HCT116 (cell line): ENCODE data around the gene TXNDC15. TPM values are rescaled to one million over a fixed set of nuclear protein-coding genes. Genes with fewer than 3 reads are reported as not detected.

ENCODE experiments used
- ATAC-seq: fragments of 200-7000 bp; cut with Tn5 transposase; 2 replicates; pipeline ENCODE4 v1.9.1; 2020; ENCODE audit warnings: mild to moderate bottlenecking, moderate library complexity
- BruUV-seq: library from RNA; stranded (reverse); fragments of 400-500 nt; replicated peaks from 2 replicates; lab custom pipeline; 2021; lab: Mats Ljungman, UMichigan
- CTCF ChIA-PET: fragments of 300-600 bp; sonication (Branson Sonifier 250); formaldehyde crosslinking; loops from one replicate; lab custom pipeline; 2021; ENCODE audit warnings: antibody characterized with exemption; lab: Charles Lee
- POLR2A ChIA-PET: fragments of 300-600, 350-600 bp; sonication (Branson Sonifier 250); formaldehyde crosslinking; loops from one replicate; lab custom pipeline; 2021; ENCODE audit warnings: antibody characterized with exemption; lab: Charles Lee
- RAD21 ChIA-PET, 2 experiments: fragments of 300-600 bp; sonication (Branson Sonifier 250); formaldehyde crosslinking; loops; one replicate each; lab custom pipeline; 2023; ENCODE audit warnings: low total read pairs in 2 of 2; ENCODE audit not compliant: uncharacterized antibody in 2 of 2, unreplicated experiment in 2 of 2, low non-redundant PET in 1 of 2; lab: Charles Lee
- DNase-seq: peaks from one replicate; pipeline ENCODE4 v3.0.0-alpha.2; 2010; ENCODE audit warnings: low read depth, low spot score
- H2AFZ ChIP-seq: fragments of 200-600 bp; shearing (Covaris generic), sonication (generic); 2 replicates; pipeline ENCODE4 v1.6.1; 2017; ENCODE audit warnings: low read depth, mixed run types, mixed read lengths, antibody characterized with exemption, low read length; ENCODE audit not compliant: poor library complexity, severe bottlenecking
- H3K27ac ChIP-seq: 2 replicates; pipeline ENCODE4 v1.5.1; 2012; ENCODE audit warnings: low read depth, low read length
- H3K27me3 ChIP-seq: fragments of 200-600 bp; sonication (generic); 2 replicates; pipeline ENCODE4 v1.6.1; 2016; ENCODE audit warnings: mixed run types, low read length, mixed read lengths; ENCODE audit not compliant: insufficient read depth
- H3K36me3 ChIP-seq, 2 experiments: fragments of 200-500 bp in 1 of 2; fragments of 200-600 bp in 1 of 2; sonication (Bioruptor generic) in 1 of 2; sonication (generic) in 1 of 2; 2 replicates each; pipeline versions ENCODE4 v1.5.1 to v1.6.1; 2014 to 2016; ENCODE audit warnings: low read length in 2 of 2, inconsistent platforms in 1 of 2, mixed read lengths in 1 of 2, mixed run types in 1 of 2; ENCODE audit not compliant: insufficient read depth in 2 of 2, control insufficient read depth in 1 of 2
- H3K4me1 ChIP-seq, 2 experiments: fragments of 200-600 bp in 1 of 2; sonication (generic) in 1 of 2; 2 replicates each; pipeline versions ENCODE4 v1.5.1 to v1.6.1; 2012 to 2017; ENCODE audit warnings: low read length in 2 of 2, inconsistent platforms in 1 of 2, mild to moderate bottlenecking in 1 of 2, mixed read lengths in 1 of 2, mixed run types in 1 of 2, moderate library complexity in 1 of 2; ENCODE audit not compliant: insufficient read depth in 2 of 2, control insufficient read depth in 1 of 2
- H3K4me2 ChIP-seq: fragments of 200-600 bp; sonication (generic); 2 replicates; pipeline ENCODE4 v1.6.1; 2017; ENCODE audit warnings: mixed run types, low read length, mixed read lengths
- H3K4me3 ChIP-seq, 2 experiments: fragments of 200-600 bp in 1 of 2; sonication (generic) in 1 of 2; replicated peaks in 1 of 2; 2 replicates each; pipeline ENCODE4 v1.5.1; 2011 to 2016; ENCODE audit warnings: low read length in 2 of 2, control low read depth in 1 of 2, low read depth in 1 of 2, mild to moderate bottlenecking in 1 of 2, mixed read lengths in 1 of 2, mixed run types in 1 of 2
- H3K79me2 ChIP-seq: fragments of 200-600 bp; sonication (generic); 2 replicates; pipeline ENCODE4 v1.6.1; 2017; ENCODE audit warnings: mild to moderate bottlenecking, mixed run types, low read length, moderate library complexity, mixed read lengths; ENCODE audit not compliant: insufficient read depth
- H3K9ac ChIP-seq: fragments of 200-600 bp; sonication (generic); 2 replicates; pipeline ENCODE4 v1.6.1; 2016; ENCODE audit warnings: low read length, mixed read lengths
- H3K9me2 ChIP-seq: fragments of 200-600 bp; sonication (generic), shearing (Covaris generic); 2 replicates; pipeline ENCODE4 v1.6.1; 2017; ENCODE audit warnings: mixed run types, mild to moderate bottlenecking, moderate library complexity; ENCODE audit not compliant: insufficient read depth
- H3K9me3 ChIP-seq, 2 experiments: fragments of 200-500 bp in 1 of 2; fragments of 200-600 bp in 1 of 2; sonication (Bioruptor generic) in 1 of 2; sonication (generic) in 1 of 2; 2 replicates each; pipeline ENCODE4 v1.6.1; 2014 to 2017; ENCODE audit warnings: low read length in 2 of 2, mixed read lengths in 2 of 2, inconsistent platforms in 1 of 2, low read depth in 1 of 2, mild to moderate bottlenecking in 1 of 2, mixed run types in 1 of 2, moderate library complexity in 1 of 2; ENCODE audit not compliant: control insufficient read depth in 1 of 2, insufficient read depth in 1 of 2
- H4K20me1 ChIP-seq: fragments of 200-600 bp; sonication (generic), shearing (Covaris generic); 2 replicates; pipeline ENCODE4 v1.6.1; 2017; ENCODE audit warnings: mixed run types, mild to moderate bottlenecking, moderate library complexity; ENCODE audit not compliant: insufficient read depth
- ATF3 ChIP-seq: IDR thresholded peaks from 2 replicates; pipeline ENCODE4 v1.6.1; 2012
- CBX3 ChIP-seq: IDR thresholded peaks from 2 replicates; pipeline ENCODE4 v1.6.1; 2012; ENCODE audit warnings: low read depth
- CEBPB ChIP-seq: IDR thresholded peaks from 2 replicates; pipeline ENCODE4 v1.6.1; 2012; ENCODE audit warnings: low read depth
- ELF1 ChIP-seq: IDR thresholded peaks from 2 replicates; pipeline ENCODE4 v1.6.1; 2012; ENCODE audit warnings: low read depth, borderline replicate concordance
- EZH2 ChIP-seq: fragments of 200-600 bp; sonication (generic); IDR thresholded peaks from 2 replicates; pipeline ENCODE4 v1.6.1; 2017; ENCODE audit warnings: antibody characterized with exemption, mixed run types
- EZH2phosphoT487 ChIP-seq: fragments of 200-600 bp; IDR thresholded peaks from 2 replicates; pipeline ENCODE4 v1.6.1; 2018; ENCODE audit warnings: antibody characterized with exemption, borderline replicate concordance
- FOSL1 ChIP-seq: IDR thresholded peaks from 2 replicates; pipeline ENCODE4 v1.6.1; 2012; ENCODE audit warnings: low read depth
- JUND ChIP-seq: IDR thresholded peaks from 2 replicates; pipeline ENCODE4 v1.6.1; 2012
- MAX ChIP-seq: IDR thresholded peaks from 2 replicates; pipeline ENCODE4 v1.6.1; 2012
- POLR2A ChIP-seq: IDR thresholded peaks from 2 replicates; pipeline ENCODE4 v1.7.0; 2011; ENCODE audit warnings: borderline replicate concordance; ENCODE audit not compliant: insufficient read depth, insufficient read length; ENCODE audit errors: extremely low read depth
- RAD21 ChIP-seq: IDR thresholded peaks from 2 replicates; pipeline ENCODE4 v1.6.1; 2012; ENCODE audit warnings: low read depth, mild to moderate bottlenecking
- REST ChIP-seq: IDR thresholded peaks from 2 replicates; pipeline ENCODE4 v1.6.1; 2012; ENCODE audit warnings: low read depth
- SIN3A ChIP-seq: IDR thresholded peaks from 2 replicates; pipeline ENCODE4 v1.6.1; 2012; ENCODE audit warnings: low read depth
- SP1 ChIP-seq: IDR thresholded peaks from 2 replicates; pipeline ENCODE4 v1.6.1; 2012; ENCODE audit warnings: low read depth
- SRF ChIP-seq: IDR thresholded peaks from 2 replicates; pipeline ENCODE4 v1.6.1; 2012; ENCODE audit warnings: low read depth
- TCF7L2 ChIP-seq: IDR thresholded peaks from 2 replicates; pipeline ENCODE4 v1.7.0; 2011; ENCODE audit warnings: borderline replicate concordance, inconsistent platforms; ENCODE audit not compliant: insufficient read depth, insufficient read length; ENCODE audit errors: extremely low read depth
- YY1 ChIP-seq: IDR thresholded peaks from 2 replicates; pipeline ENCODE4 v1.6.1; 2011; ENCODE audit warnings: low read length, low read depth, moderate library complexity, mild to moderate bottlenecking; ENCODE audit not compliant: insufficient replicate concordance; ENCODE audit errors: extremely low read depth
- ZBTB33 ChIP-seq: IDR thresholded peaks from 2 replicates; pipeline ENCODE4 v1.6.1; 2011; ENCODE audit warnings: mild to moderate bottlenecking, low read length, moderate library complexity; ENCODE audit not compliant: insufficient replicate concordance; ENCODE audit errors: extremely low read depth
- ZFX ChIP-seq: fragments of 450-650 bp; IDR thresholded peaks from 2 replicates; pipeline ENCODE4 v1.6.1; 2017
- ZNF274 ChIP-seq: fragments of 200-500 bp; sonication (Bioruptor generic); IDR thresholded peaks from 2 replicates; pipeline ENCODE4 v1.6.1; 2014; ENCODE audit warnings: mild to moderate bottlenecking, low read depth, low read length, inconsistent platforms
- intact Hi-C: fragments of 100-400 bp; cut with micrococcal nuclease; formaldehyde crosslinking; loops from 2 replicates; pipeline ENCODE4 v1.10.0; 2022
- total RNA-seq: library from RNA; stranded (reverse); gene quantifications from one replicate; pipeline ENCODE4 v1.2.1, GENCODE V29; 2021; ENCODE audit not compliant: unreplicated experiment

TXNDC15 gene
- total RNA-seq, 1 experiment from 2014 or later, result 17.8 TPM

- H3K9me3 ChIP-seq, result no peaks in the 10 kb centered on the region
- H3K9ac ChIP-seq, result no peak overlapping the region
- ChIA-PET POLR2A (no interaction called here), CTCF (no interaction called here), RAD21 (no interaction called here)
- no peaks in the 10 kb centered on the region; the same call in none of the 2 replicates for H3K79me2 ChIP-seq
- no peak for DNase-seq
- no peak for ATAC-seq
- intact Hi-C loops, result no loop called here
- no TSS peak for BruUV-seq
- no peak overlapping the region for H3K4me3 ChIP-seq
- H3K4me2 ChIP-seq, result no peak overlapping the region
- H2AFZ ChIP-seq, result no peak overlapping the region
- H3K4me1 ChIP-seq, result no peaks in the 10 kb centered on the region
- no peaks in the 10 kb centered on the region for H4K20me1 ChIP-seq
- H3K27ac ChIP-seq, result no peak overlapping the region
- H3K27me3 ChIP-seq, result no peaks in the 10 kb centered on the region
- TF ChIP-seq POLR2A (no peak), ATF3 (no peak), YY1 (no peak), SRF (no peak), CBX3 (no peak), RAD21 (no peak), SIN3A (no peak), ZNF274 (no peak), REST (no peak), ELF1 (no peak), CEBPB (no peak), EZH2phosphoT487 (no peak), EZH2 (no peak), TCF7L2 (no peak), FOSL1 (no peak), SP1 (no peak), ZBTB33 (no peak), JUND (no peak), ZFX (no peak), MAX (no peak)
- peaks cover 7 to 14% of the 10 kb centered on the region in 2 experiments; a peak in 2 of 4 replicates for H3K36me3 ChIP-seq
- H3K9me2 ChIP-seq, result no peaks in the 10 kb centered on the region
Measured at GRCh38 chr5:134920848-134921575, 46.8 kb downstream of the TXNDC15 start.
